ENCODE data around the gene EDDM3A.
"Not testable (repeated sequence)": the region's sequence is repeated elsewhere in the genome, so short reads cannot be mapped to it uniquely, and the experiment has no call there.

The EDDM3A gene

GRCh38 chr14:20732979-20733635 lies 12.6 kb upstream of the EDDM3A start:
- DNase-seq (ENCODE audit: low read depth, low spot score): no peak

- DNase-seq (ENCODE audit: low read depth, low spot score): no peak
Measured at GRCh38 chr14:20733684-20734429, 11.8 kb upstream of the EDDM3A start.

GRCh38 chr14:20734430-20734806 lies 11.3 kb upstream of the EDDM3A start:
- DNase-seq (ENCODE audit: low read depth, low spot score): no peak

- DNase-seq (ENCODE audit: low read depth, low spot score): not testable (repeated sequence)
Measured at GRCh38 chr14:20738292-20738691, 7.4 kb upstream of the EDDM3A start.

GRCh38 chr14:20742132-20742531 lies 3.6 kb upstream of the EDDM3A start:
- DNase-seq (ENCODE audit: low read depth, low spot score): no peak

- no peak for DNase-seq (ENCODE audit: low read depth, low spot score)
Measured at GRCh38 chr14:20743556-20743955, 2.1 kb upstream of the EDDM3A start.

- DNase-seq (ENCODE audit: low read depth, low spot score): no peak
Measured at GRCh38 chr14:20746566-20746965, 879 bp downstream of the EDDM3A start.

GRCh38 chr14:20748439-20748838 lies 2.8 kb downstream of the EDDM3A start:
- no peak for DNase-seq (ENCODE audit: low read depth, low spot score)

- no peak for DNase-seq (ENCODE audit: low read depth, low spot score)
Measured at GRCh38 chr14:20750194-20750593, 4.5 kb downstream of the EDDM3A start.

- DNase-seq (ENCODE audit: low read depth, low spot score): no peak
Measured at GRCh38 chr14:20751963-20752562, 6.4 kb downstream of the EDDM3A start.

- DNase-seq (ENCODE audit: low read depth, low spot score): no peak
Measured at GRCh38 chr14:20754308-20754707, 8.6 kb downstream of the EDDM3A start.

- DNase-seq (ENCODE audit: low read depth, low spot score): no peak
Measured at GRCh38 chr14:20755037-20755436, 9.3 kb downstream of the EDDM3A start.

GRCh38 chr14:20757965-20758364 lies 12.3 kb downstream of the EDDM3A start:
- no peak for DNase-seq (ENCODE audit: low read depth, low spot score)

- not testable (repeated sequence) for DNase-seq (ENCODE audit: low read depth, low spot score)
Measured at GRCh38 chr14:20759465-20759864, 13.8 kb downstream of the EDDM3A start.

GRCh38 chr14:20760950-20761349 lies 15.3 kb downstream of the EDDM3A start:
- no peak for DNase-seq (ENCODE audit: low read depth, low spot score)

- no peak for DNase-seq (ENCODE audit: low read depth, low spot score)
Measured at GRCh38 chr14:20768593-20768892, 22.9 kb downstream of the EDDM3A start.

GRCh38 chr14:20769421-20769820 lies 23.7 kb downstream of the EDDM3A start:
- DNase-seq (ENCODE audit: low read depth, low spot score): no peak

- no peak for DNase-seq (ENCODE audit: low read depth, low spot score)
Measured at GRCh38 chr14:20772650-20773049, 27.0 kb downstream of the EDDM3A start.

- no peak for DNase-seq (ENCODE audit: low read depth, low spot score)
Measured at GRCh38 chr14:20774258-20774824, 28.7 kb downstream of the EDDM3A start.

GRCh38 chr14:20775043-20775442 lies 29.4 kb downstream of the EDDM3A start:
- no peak for DNase-seq (ENCODE audit: low read depth, low spot score)

GRCh38 chr14:20775901-20776300 lies 30.2 kb downstream of the EDDM3A start:
- no peak for DNase-seq (ENCODE audit: low read depth, low spot score)

- DNase-seq (ENCODE audit: low read depth, low spot score): no peak
Measured at GRCh38 chr14:20781803-20782202, 36.1 kb downstream of the EDDM3A start.
